Panc1 (cell line): ENCODE measurements around the gene TJAP1. TPM values are rescaled to one million over a fixed set of nuclear protein-coding genes. Genes with fewer than 3 reads are reported as not detected.

Experiments used
- ATAC-seq: fragments of 200-7000 bp; cut with Tn5 transposase; 2 replicates; pipeline ENCODE4 v1.9.1; 2020; ENCODE audit warnings: mild to moderate bottlenecking, moderate library complexity
- BruUV-seq: library from RNA; stranded (reverse); fragments of 400-500 nt; replicated peaks from 2 replicates; lab custom pipeline; 2021; lab: Mats Ljungman, UMichigan
- CTCF ChIA-PET: fragments of 300-600 bp; sonication (Branson Sonifier 250); formaldehyde crosslinking; loops from one replicate; lab custom pipeline; 2022; ENCODE audit warnings: antibody characterized with exemption; lab: Charles Lee
- POLR2A ChIA-PET: fragments of 300-600 bp; sonication (Branson Sonifier 250); formaldehyde crosslinking; loops from one replicate; lab custom pipeline; 2022; ENCODE audit warnings: antibody characterized with exemption; lab: Charles Lee
- DNase-seq: peaks from one replicate; pipeline ENCODE4 v3.0.0-alpha.2; 2010; ENCODE audit warnings: low read depth, low spot score
- H3K27ac ChIP-seq: 2 replicates; pipeline ENCODE4 v1.5.1; 2011; ENCODE audit warnings: mild to moderate bottlenecking, low read length, inconsistent platforms
- H3K27me3 ChIP-seq: fragments of 200-500 bp; sonication (Bioruptor generic); 2 replicates; pipeline ENCODE4 v1.6.0; 2014; ENCODE audit warnings: low read length, inconsistent platforms; ENCODE audit not compliant: control insufficient read depth, insufficient read depth
- H3K36me3 ChIP-seq: fragments of 200-500 bp; sonication (Bioruptor generic); 2 replicates; pipeline ENCODE4 v1.5.1; 2014; ENCODE audit warnings: inconsistent platforms, mild to moderate bottlenecking, low read length, moderate library complexity; ENCODE audit not compliant: control insufficient read depth, insufficient read depth
- H3K4me1 ChIP-seq: 2 replicates; pipeline ENCODE4 v1.5.1; 2011; ENCODE audit warnings: inconsistent platforms, mild to moderate bottlenecking, low read length, moderate library complexity; ENCODE audit not compliant: control insufficient read depth, insufficient read depth
- H3K4me3 ChIP-seq, 2 experiments: 2 replicates each; pipeline ENCODE4 v1.5.1; 2011 to 2012; ENCODE audit warnings: low read depth in 2 of 2, low read length in 2 of 2, mild to moderate bottlenecking in 2 of 2, inconsistent platforms in 1 of 2, moderate library complexity in 1 of 2
- H3K9me3 ChIP-seq: fragments of 200-500 bp; sonication (Bioruptor generic); 2 replicates; pipeline ENCODE4 v1.5.1; 2014; ENCODE audit warnings: low read depth, mild to moderate bottlenecking, inconsistent platforms, low read length, moderate library complexity; ENCODE audit not compliant: control insufficient read depth, insufficient read depth
- POLR2AphosphoS5 ChIP-seq: IDR thresholded peaks from 2 replicates; pipeline ENCODE4 v1.6.1; 2012; ENCODE audit warnings: mild to moderate bottlenecking, low read depth, low read length, moderate library complexity
- SIN3A ChIP-seq: IDR thresholded peaks from 2 replicates; pipeline ENCODE4 v1.6.1; 2012; ENCODE audit warnings: low read depth, mild to moderate bottlenecking, low read length, moderate library complexity, borderline replicate concordance; ENCODE audit not compliant: insufficient read depth
- TCF7L2 ChIP-seq: IDR thresholded peaks from 2 replicates; pipeline ENCODE4 v1.6.1; 2011; ENCODE audit warnings: mild to moderate bottlenecking, low read depth, low read length, inconsistent platforms
- in situ Hi-C: cut with HindIII; loops from 2 replicates; pipeline ENCODE4 v1.10.0; 2016; ENCODE audit warnings: low sequenced_read_pairs, low pct_unique_long_range_greater_than_20kb
- intact Hi-C: fragments of 100-400 bp; cut with micrococcal nuclease; formaldehyde crosslinking; loops from one replicate; pipeline ENCODE4 v1.10.0; 2022; ENCODE audit not compliant: unreplicated experiment
- microRNA-seq: library from miRNA; unstranded; fragments of <30 nt; microRNA quantifications from one replicate; pipeline ENCODE4 v1.1.0, GENCODE V29; 2020; ENCODE audit not compliant: unreplicated experiment
- total RNA-seq: library from RNA; stranded (reverse); gene quantifications from one replicate; pipeline ENCODE4 v1.2.1, GENCODE V29; 2021; ENCODE audit not compliant: unreplicated experiment
- TF ChIP-seq, protein P1 (sequence below), 2 experiments: IDR thresholded peaks; 2 replicates each; pipeline ENCODE4 v1.6.1; 2011 to 2012; ENCODE audit warnings: low read depth in 2 of 2, control low read depth in 1 of 2, low read length in 1 of 2, mild to moderate bottlenecking in 1 of 2, moderate library complexity in 1 of 2; ENCODE audit not compliant: insufficient read depth in 1 of 2
- TF ChIP-seq, protein P2 (sequence below): fragments of 450-650 bp; IDR thresholded peaks from 2 replicates; pipeline ENCODE4 v1.5.1; 2017; ENCODE audit warnings: mild to moderate bottlenecking

TJAP1 gene
- total RNA-seq, 1 experiment from 2014 or later: 42.7 TPM

DNA sequence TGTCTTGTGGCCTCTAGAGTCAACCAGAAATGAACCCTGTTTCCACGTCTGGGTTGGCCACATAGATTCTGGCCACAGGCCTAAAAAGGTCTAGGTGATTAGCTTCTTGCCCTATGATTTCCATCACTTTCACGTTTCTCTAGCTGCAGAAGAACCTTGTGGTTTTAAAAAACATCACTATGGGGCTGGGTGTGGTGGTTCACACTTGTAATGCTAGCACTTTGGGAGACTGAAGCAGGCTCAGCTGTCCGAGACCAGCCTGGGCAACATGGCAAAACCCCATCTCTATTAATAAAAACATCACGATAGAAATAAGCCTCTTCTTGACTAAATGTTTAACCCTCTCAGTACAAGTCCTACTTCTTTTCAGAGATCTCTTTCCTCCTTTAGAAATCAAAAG lies 67.1 kb downstream of the TJAP1 start:
- intact Hi-C loops (no loop called here), in situ Hi-C loops (no loop called here)
- DNase-seq (no peak), ATAC-seq (no peak)
- H3K27ac ChIP-seq: no peak overlapping the region
- H3K36me3 ChIP-seq: peaks cover 41% of the 10 kb centered on the region
- TF ChIP-seq TCF7L2: no peak
- TF ChIP-seq, protein P1, sequence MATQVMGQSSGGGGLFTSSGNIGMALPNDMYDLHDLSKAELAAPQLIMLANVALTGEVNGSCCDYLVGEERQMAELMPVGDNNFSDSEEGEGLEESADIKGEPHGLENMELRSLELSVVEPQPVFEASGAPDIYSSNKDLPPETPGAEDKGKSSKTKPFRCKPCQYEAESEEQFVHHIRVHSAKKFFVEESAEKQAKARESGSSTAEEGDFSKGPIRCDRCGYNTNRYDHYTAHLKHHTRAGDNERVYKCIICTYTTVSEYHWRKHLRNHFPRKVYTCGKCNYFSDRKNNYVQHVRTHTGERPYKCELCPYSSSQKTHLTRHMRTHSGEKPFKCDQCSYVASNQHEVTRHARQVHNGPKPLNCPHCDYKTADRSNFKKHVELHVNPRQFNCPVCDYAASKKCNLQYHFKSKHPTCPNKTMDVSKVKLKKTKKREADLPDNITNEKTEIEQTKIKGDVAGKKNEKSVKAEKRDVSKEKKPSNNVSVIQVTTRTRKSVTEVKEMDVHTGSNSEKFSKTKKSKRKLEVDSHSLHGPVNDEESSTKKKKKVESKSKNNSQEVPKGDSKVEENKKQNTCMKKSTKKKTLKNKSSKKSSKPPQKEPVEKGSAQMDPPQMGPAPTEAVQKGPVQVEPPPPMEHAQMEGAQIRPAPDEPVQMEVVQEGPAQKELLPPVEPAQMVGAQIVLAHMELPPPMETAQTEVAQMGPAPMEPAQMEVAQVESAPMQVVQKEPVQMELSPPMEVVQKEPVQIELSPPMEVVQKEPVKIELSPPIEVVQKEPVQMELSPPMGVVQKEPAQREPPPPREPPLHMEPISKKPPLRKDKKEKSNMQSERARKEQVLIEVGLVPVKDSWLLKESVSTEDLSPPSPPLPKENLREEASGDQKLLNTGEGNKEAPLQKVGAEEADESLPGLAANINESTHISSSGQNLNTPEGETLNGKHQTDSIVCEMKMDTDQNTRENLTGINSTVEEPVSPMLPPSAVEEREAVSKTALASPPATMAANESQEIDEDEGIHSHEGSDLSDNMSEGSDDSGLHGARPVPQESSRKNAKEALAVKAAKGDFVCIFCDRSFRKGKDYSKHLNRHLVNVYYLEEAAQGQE (IDR thresholded peaks at IDR 0.05; ENCODE audit: insufficient read depth in 1 of 2, low read depth in 2 of 2, low read length in 1 of 2): no peak
- TF ChIP-seq POLR2AphosphoS5: no peak
- no peak for TF ChIP-seq SIN3A
- TF ChIP-seq, protein P2, sequence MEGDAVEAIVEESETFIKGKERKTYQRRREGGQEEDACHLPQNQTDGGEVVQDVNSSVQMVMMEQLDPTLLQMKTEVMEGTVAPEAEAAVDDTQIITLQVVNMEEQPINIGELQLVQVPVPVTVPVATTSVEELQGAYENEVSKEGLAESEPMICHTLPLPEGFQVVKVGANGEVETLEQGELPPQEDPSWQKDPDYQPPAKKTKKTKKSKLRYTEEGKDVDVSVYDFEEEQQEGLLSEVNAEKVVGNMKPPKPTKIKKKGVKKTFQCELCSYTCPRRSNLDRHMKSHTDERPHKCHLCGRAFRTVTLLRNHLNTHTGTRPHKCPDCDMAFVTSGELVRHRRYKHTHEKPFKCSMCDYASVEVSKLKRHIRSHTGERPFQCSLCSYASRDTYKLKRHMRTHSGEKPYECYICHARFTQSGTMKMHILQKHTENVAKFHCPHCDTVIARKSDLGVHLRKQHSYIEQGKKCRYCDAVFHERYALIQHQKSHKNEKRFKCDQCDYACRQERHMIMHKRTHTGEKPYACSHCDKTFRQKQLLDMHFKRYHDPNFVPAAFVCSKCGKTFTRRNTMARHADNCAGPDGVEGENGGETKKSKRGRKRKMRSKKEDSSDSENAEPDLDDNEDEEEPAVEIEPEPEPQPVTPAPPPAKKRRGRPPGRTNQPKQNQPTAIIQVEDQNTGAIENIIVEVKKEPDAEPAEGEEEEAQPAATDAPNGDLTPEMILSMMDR: no peak
- ChIA-PET CTCF (no interaction called here), POLR2A (no interaction called here)
- BruUV-seq: no TSS peak
- H3K4me1 ChIP-seq: no peaks in the 10 kb centered on the region
- H3K9me3 ChIP-seq: no peaks in the 10 kb centered on the region
- H3K4me3 ChIP-seq: no peak overlapping the region
- no peaks in the 10 kb centered on the region for H3K27me3 ChIP-seq

DNA sequence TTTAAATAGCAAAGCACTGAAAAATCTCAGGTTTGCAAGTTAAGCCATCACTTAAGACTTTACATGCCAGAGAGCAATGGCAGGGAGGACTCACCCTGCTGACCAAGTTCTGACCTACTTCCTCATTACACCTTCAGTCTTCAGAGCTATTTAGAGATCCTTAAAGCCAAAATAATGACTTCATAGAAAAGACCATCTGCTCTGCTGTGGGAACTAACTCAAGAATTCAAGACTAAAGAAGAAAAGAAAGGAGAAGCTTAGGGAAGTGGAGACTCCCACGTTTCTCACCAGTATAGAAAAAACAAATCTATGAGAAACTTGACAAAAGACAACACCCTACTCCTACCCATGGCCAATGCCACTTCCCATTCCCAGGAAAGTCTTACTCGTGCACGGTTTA lies 69.9 kb downstream of the TJAP1 start:
- ChIA-PET CTCF (no interaction called here), POLR2A (no interaction called here)
- Histone ChIP-seq H3K27ac (no peak overlapping the region), H3K27me3 (no peaks in the 10 kb centered on the region), H3K4me1 (no peaks in the 10 kb centered on the region), H3K36me3 (peaks cover 46% of the 10 kb centered on the region), H3K9me3 (no peaks in the 10 kb centered on the region), H3K4me3 (no peak overlapping the region)
- no TSS peak for BruUV-seq
- intact Hi-C loops: no loop called here
- in situ Hi-C loops: no loop called here
- TF ChIP-seq POLR2AphosphoS5 (no peak), TCF7L2 (no peak), SIN3A (no peak)
- TF ChIP-seq, protein P1 (IDR thresholded peaks at IDR 0.05; ENCODE audit: insufficient read depth in 1 of 2, low read depth in 2 of 2, low read length in 1 of 2): no peak
- TF ChIP-seq, protein P2: no peak
- no peak for DNase-seq
- ATAC-seq: no peak

Small RNA genes within 50 kb of the gene (microRNA-seq; reads per million reads assigned to microRNA genes)
- gene MIR6780B: 1.9 reads per million

Other genes with a start within 250 kb of the TJAP1 start
- 67.3 TPM for gene DNPH1, start 248.1 kb upstream of the TJAP1 start, total RNA-seq
- 0.10 TPM for gene TTBK1, start 234.1 kb upstream of the TJAP1 start, total RNA-seq
- not detected for gene SLC22A7, start 179.3 kb upstream of the TJAP1 start, total RNA-seq
- 0.64 TPM for gene CRIP3, start 168.7 kb upstream of the TJAP1 start, total RNA-seq
- gene ZNF318, start 107.9 kb upstream of the TJAP1 start, total RNA-seq: 28.0 TPM
- gene ABCC10, start 50.0 kb upstream of the TJAP1 start, total RNA-seq: 52.7 TPM
- 19.1 TPM for gene DLK2, start 22.0 kb upstream of the TJAP1 start, total RNA-seq
- 2.9 TPM for gene LRRC73, start 32.8 kb downstream of the TJAP1 start, total RNA-seq
- 81.8 TPM for gene YIPF3, start 39.4 kb downstream of the TJAP1 start, total RNA-seq
- 65.1 TPM for gene POLR1C, start 39.5 kb downstream of the TJAP1 start, total RNA-seq
- 86.4 TPM for gene XPO5, start 98.5 kb downstream of the TJAP1 start, total RNA-seq
- gene POLH, start 98.6 kb downstream of the TJAP1 start, total RNA-seq: 28.4 TPM
- 59.4 TPM for gene GTPBP2, start 151.7 kb downstream of the TJAP1 start, total RNA-seq
- 44.2 TPM for gene MAD2L1BP, start 158.3 kb downstream of the TJAP1 start, total RNA-seq
- gene RSPH9, start 167.5 kb downstream of the TJAP1 start, total RNA-seq: 0.28 TPM
- gene MRPS18A, start 210.2 kb downstream of the TJAP1 start, total RNA-seq: 45.8 TPM